NCI-H526 treated with DMSO at 0.1 percent for 48 hours (cell line): ENCODE measurements around the gene ERBB3.
A peak's percentile ranks its signal among the peaks of the same experiment; 100 is the strongest.

Source experiments
- DNase-seq: peaks from one replicate; lab custom pipeline; 2025; lab: John Stamatoyannopoulos, UW

ERBB3 gene

GRCh38 chr12:56134897-56135296, 54.9 kb downstream of the ERBB3 start:
- no peak for DNase-seq

GRCh38 chr12:56137853-56138571, 58.0 kb downstream of the ERBB3 start:
- no peak for DNase-seq

GRCh38 chr12:56141946-56142784, 62.2 kb downstream of the ERBB3 start:
- DNase-seq, result no peak

- no peak for DNase-seq
These were observed 63.3 kb downstream of the ERBB3 start for GRCh38 chr12:56143217-56143616.

GRCh38 chr12:56143870-56144269, 63.9 kb downstream of the ERBB3 start:
- no peak for DNase-seq

GRCh38 chr12:56145217-56145616, 65.3 kb downstream of the ERBB3 start:
- no peak for DNase-seq

- no peak for DNase-seq
These were observed 66.8 kb downstream of the ERBB3 start for GRCh38 chr12:56146492-56147460.

- no peak for DNase-seq
These were observed 70.6 kb downstream of the ERBB3 start for GRCh38 chr12:56150563-56150962.

- peak; percentile 40 for DNase-seq
These were observed 71.7 kb downstream of the ERBB3 start for GRCh38 chr12:56151672-56152131.

- DNase-seq, result peak; percentile 85
These were observed 72.3 kb downstream of the ERBB3 start, which contains the start of gene MYL6B for GRCh38 chr12:56152132-56152755. MYL6B (plus strand) TSS chr12:56152587; CDS start chr12:56153919, 1,332 bp downstream.
